Measurements from ENCODE around the gene EXOSC3.
"Not testable (repeated sequence)": the region's sequence is repeated elsewhere in the genome, so short reads cannot be mapped to it uniquely, and the experiment has no call there.

EXOSC3 gene

GRCh38 chr9:37784616-37785483, at the start of gene EXOSC3:
Gene EXOSC3 (minus strand): TSS chr9:37785064. CDS start chr9:37785044, 20 bp downstream.
- peak; percentile 95 for DNase-seq (ENCODE audit: low read depth, low spot score)

- DNase-seq (ENCODE audit: low read depth, low spot score), result no peak
Observed at GRCh38 chr9:37827483-37828165, 42.8 kb upstream of the EXOSC3 start.

GRCh38 chr9:37825174-37825573, 40.3 kb upstream of the EXOSC3 start:
- DNase-seq (ENCODE audit: low read depth, low spot score), result not testable (repeated sequence)

- no peak for DNase-seq (ENCODE audit: low read depth, low spot score)
Observed at GRCh38 chr9:37820142-37820541, 35.3 kb upstream of the EXOSC3 start.

GRCh38 chr9:37818849-37819248, 34.0 kb upstream of the EXOSC3 start:
- no peak for DNase-seq (ENCODE audit: low read depth, low spot score)

GRCh38 chr9:37812773-37813379, 28.0 kb upstream of the EXOSC3 start:
- no peak for DNase-seq (ENCODE audit: low read depth, low spot score)

GRCh38 chr9:37811906-37812476, 27.1 kb upstream of the EXOSC3 start:
- DNase-seq (ENCODE audit: low read depth, low spot score), result no peak

GRCh38 chr9:37809676-37810075, 24.8 kb upstream of the EXOSC3 start:
- not testable (repeated sequence) for DNase-seq (ENCODE audit: low read depth, low spot score)

- DNase-seq (ENCODE audit: low read depth, low spot score), result no peak
Observed at GRCh38 chr9:37806271-37806670, 21.4 kb upstream of the EXOSC3 start.

GRCh38 chr9:37801959-37802711, 17.3 kb upstream of the EXOSC3 start:
- no peak for DNase-seq (ENCODE audit: low read depth, low spot score)

- peak; percentile 69 for DNase-seq (ENCODE audit: low read depth, low spot score)
Observed at GRCh38 chr9:37801287-37801850, 16.5 kb upstream of the EXOSC3 start.

GRCh38 chr9:37800631-37801286, 15.9 kb upstream of the EXOSC3 start, which contains the start of gene DCAF10:
Gene DCAF10 (plus strand): TSS chr9:37800797. CDS start chr9:37800867, 70 bp downstream.
- DNase-seq (ENCODE audit: low read depth, low spot score), result peak; percentile 93

GRCh38 chr9:37798677-37799076, 13.8 kb upstream of the EXOSC3 start:
- peak; percentile 49 for DNase-seq (ENCODE audit: low read depth, low spot score)

- no peak for DNase-seq (ENCODE audit: low read depth, low spot score)
Observed at GRCh38 chr9:37796232-37796631, 11.4 kb upstream of the EXOSC3 start.

GRCh38 chr9:37792122-37792521, 7.3 kb upstream of the EXOSC3 start:
- no peak for DNase-seq (ENCODE audit: low read depth, low spot score)

- DNase-seq (ENCODE audit: low read depth, low spot score), result no peak
Observed at GRCh38 chr9:37790096-37790495, 5.2 kb upstream of the EXOSC3 start.

GRCh38 chr9:37788332-37788731, 3.5 kb upstream of the EXOSC3 start:
- DNase-seq (ENCODE audit: low read depth, low spot score), result no peak

- no peak for DNase-seq (ENCODE audit: low read depth, low spot score)
Observed at GRCh38 chr9:37787059-37787458, 2.2 kb upstream of the EXOSC3 start.

- no peak for DNase-seq (ENCODE audit: low read depth, low spot score)
Observed at GRCh38 chr9:37784291-37784615, 611 bp downstream of the EXOSC3 start.

GRCh38 chr9:37778534-37778933, 6.3 kb downstream of the EXOSC3 start:
- no peak for DNase-seq (ENCODE audit: low read depth, low spot score)

- no peak for DNase-seq (ENCODE audit: low read depth, low spot score)
Observed at GRCh38 chr9:37776328-37776727, 8.5 kb downstream of the EXOSC3 start.

All from ELF-1 (cell line).